Putamen (tissue), 1 donor: ENCODE measurements around the gene GALNT9.
"Not testable (repeated sequence)": the region's sequence is repeated elsewhere in the genome, so short reads cannot be mapped to it uniquely, and the experiment has no call there.

ENCODE experiments used
- DNase-seq: peaks from one replicate; pipeline ENCODE4 v3.0.0-alpha.2; 2016; ENCODE audit warnings: low spot score

GALNT9 gene

DNA sequence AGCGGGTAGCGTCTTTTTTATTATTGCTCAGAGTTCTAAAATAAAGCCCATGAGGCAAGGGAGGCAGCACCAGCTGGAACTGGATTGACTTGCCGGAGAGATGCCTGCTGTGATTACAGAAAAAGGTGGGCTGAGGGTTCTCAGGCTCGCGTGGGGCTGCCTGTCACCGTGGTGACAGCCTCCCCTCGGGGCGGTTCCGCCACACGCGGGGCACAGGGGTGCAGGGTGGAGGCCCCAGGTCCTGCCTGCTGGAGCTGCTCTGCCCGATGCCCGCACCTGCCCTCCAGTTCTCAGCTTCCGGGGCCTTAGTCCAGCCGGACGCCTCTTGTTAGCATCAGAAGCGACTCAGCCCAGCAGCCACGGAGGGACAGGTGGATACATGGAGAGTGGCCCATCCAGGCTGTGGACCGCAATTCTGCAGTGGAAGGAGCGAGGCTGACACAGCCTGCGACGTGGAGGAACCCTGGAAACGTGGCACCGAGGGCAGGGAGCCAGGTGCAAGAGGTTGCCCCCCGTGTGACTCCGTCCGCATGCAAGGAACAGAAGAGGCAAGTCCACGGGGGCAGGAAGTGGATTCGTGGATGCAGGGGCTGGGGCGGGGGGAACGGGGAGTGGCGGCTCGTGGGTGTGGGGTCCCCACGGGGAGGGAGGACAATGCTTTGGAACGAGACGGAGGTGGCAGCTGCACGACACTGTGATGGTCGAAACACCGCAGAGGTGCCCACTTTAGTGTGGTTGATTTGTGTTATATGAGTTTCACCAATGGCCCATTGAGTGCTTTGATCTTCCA lies 79.5 kb downstream of the GALNT9 start:
- DNase-seq: no peak

DNA sequence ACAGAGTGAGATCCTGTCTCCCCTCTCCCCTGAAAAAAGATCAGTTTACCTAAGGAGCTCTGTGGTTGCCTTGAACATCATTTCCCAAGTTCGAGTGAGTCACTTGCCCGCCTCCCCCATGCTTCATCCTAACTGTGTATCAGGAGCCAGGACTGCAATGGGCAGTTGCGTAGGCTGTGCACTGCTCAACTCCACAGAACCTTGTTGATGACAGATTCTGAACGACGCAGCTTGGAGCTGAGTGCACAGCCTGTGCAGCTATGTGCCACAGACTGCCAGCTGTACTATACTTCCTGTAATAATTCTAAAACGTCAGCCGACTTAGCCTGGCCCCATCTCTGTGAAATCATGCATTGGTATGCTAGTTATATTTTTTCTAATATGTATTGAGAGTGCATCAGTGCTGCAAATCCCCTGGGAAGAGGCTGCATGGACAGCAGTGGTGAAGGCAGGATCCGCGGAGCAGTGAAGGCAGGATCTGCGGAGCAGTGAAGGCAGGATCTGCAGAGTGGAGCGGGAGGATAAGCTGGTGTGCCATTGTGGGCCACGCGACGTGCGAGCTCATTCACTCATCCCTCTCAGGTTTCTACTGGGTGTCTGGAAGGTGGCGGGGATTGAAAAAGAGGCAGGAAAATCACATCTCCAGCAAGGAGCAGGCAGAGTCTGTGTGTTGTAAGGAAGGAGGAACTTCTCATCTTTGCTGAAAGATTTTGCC lies 80.8 kb downstream of the GALNT9 start:
- DNase-seq: no peak

DNA sequence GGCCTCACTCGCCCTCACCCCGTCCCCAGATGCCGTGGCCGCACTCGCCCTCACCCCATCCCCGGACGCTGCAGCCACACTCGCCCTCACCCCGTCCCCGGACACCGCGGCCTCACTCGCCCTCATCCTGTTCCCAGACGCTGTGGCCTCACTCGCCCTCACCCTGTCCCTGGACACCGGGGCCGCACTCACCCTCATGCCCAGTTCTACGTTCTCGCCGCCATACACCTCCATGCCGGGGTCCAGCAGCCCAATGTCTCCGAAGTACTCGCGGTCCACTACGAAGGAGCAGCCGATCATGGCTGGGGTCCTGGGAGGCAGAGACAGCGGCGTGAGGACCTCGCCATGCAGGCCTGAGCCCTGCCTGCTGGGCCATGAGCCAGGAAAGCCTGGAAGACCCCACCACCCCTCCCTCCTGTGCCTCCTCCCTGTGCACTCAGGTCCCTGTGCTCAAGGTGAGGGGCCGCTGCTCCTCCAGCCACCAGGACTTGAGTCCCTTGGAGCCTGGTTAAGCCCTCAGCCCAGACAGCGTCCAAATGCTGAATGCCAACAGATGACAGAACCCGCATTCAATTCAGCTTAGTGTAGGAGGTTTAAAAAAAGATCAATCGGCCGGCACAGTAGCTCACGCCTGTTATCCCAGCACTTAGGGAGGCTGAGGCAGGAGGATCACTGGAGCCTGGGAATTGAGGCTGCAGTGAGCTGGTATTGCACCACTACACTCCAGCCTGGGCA lies 81.5 kb downstream of the GALNT9 start:
- no peak for DNase-seq

DNA sequence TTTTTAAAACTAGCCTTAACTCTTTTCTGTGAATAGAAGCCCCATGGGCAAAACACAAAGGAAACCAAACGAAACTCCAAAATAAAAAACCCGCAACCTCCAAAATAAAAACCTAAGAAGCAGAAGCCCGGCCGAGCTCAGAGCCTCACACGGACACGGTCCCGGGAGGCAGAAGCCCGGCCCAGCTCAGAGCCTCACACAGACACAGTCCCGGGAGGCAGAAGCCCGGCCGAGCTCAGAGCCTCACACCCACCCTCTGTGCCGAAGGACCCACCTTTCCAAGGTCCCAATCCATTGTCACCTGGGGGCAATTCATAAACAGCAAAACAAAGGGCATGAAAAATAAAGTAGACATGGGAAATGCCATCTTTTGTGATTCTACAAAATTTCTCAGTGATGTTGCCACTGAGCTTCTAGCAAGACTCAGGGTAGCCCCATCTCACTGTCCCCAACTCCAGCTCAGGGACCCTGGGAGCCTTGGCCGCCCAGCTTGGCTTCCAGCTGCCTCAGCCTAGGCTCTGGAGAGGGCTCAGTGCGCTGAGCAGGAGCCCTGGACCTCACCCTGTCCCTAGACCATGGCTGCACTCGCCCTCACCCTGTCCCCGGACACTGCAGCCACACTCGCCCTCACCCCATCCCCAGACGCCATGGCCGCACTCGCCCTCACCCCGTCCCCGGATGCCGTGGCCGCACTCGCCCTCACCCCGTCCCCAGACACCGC lies 82.2 kb downstream of the GALNT9 start:
- no peak for DNase-seq

DNA sequence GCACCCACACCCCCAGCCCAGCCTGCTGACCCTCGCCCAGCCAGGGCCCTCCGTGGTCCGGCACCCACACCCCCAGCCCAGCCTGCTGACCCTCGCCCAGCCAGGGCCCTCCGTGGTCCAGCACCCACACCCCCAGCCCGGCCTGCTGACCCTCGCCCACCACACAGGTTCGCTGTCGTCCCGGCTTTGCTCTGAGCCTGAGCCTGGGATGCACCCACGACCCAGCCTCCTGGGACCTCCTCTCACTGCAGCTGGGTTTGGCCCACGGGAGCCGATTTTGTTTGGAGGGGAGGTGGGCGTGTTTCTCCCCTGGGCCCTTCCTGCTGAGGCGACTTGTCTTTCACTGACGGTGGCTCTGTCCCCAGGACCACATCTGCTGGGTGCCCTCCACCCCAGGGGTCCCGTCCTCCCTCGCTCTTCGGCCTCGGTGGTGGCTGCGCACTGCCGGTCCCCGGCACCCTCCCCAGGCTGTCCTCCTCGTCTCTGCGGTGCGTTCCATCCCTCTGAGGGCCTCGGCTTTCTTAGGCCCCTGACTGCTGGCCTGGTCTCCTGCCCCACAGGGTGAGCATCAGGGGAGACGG lies 83.8 kb downstream of the GALNT9 start:
- DNase-seq: no peak

DNA sequence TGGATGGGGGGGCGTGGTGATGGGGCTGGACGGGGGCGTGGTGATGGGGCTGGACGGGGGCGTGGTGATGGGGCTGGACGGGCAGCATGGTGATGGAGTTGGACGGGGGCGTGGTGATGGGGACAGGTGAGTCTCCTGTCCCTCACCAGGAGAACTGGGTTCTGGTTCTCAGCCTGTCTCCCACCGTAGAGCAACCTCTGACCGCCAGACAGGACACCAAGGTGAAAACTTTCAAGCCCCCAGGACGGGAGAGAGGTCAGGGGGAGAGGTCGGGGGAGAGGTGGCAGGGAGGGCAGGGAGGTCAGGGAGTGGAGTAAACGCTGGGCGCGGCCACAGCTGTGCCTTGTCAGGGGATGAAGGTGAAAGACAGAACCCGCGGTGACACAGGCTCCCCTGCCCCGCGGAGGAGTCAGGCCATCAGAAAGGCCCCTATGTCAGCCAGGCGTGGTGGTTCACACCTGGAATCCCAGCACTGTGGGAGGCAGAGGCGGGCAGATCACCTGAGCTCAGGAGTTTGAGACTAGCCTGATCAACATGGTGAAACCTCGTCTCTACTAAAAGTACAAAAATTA lies 84.6 kb downstream of the GALNT9 start:
- DNase-seq: no peak

DNA sequence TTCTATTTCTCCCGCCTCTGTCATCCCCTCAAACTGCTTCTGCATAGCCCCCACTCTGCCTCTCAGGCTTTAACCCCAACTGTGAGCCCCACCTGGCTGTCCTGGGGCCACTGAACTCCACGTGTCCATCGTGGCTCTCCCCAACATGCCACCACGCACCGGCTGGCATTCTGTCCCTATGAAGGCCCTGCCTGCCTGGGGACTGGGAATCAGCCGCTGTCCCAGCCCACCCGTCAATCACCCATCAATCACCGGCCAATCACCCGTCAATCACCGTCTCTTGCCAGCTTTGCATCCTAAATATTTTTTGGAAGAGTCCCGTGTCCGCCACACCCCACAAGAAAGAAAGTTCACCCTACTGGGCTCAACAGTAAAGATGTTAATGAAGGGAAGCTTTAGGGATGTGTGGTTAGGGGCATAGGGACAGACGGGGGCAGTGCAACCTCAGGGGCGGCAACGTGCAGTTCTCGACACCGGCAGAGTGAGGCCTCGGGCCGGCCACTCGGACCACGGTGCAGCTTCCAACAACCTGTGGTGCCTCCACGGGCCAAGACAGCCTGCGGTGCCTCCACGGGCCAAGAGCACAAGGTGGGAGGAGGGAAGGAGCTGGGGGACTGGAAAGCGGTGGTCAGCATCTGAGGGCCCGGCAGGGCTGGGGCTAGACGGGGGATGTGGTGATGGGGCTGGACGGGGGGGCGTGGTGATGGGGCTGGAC lies 85.6 kb downstream of the GALNT9 start:
- DNase-seq: no peak

DNA sequence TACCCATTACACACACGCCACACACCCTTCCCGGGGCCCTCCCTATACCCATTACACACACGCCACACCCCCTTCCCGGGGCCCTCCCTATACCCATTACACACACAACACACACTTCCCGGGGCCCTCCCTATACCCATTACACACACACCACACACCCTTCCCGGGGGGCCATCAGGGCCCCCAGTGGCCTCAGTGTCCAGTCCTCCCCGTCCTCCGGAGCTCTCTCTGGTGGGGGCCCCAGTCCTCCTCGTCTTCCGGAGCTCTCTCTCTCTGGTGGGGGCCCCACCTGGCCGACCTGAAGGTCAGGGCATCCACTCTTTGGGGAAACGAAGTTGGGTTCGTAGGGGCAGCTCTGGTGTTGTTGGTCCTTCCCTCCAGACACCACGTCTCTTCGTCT lies 86.2 kb downstream of the GALNT9 start:
- not testable (repeated sequence) for DNase-seq

DNA sequence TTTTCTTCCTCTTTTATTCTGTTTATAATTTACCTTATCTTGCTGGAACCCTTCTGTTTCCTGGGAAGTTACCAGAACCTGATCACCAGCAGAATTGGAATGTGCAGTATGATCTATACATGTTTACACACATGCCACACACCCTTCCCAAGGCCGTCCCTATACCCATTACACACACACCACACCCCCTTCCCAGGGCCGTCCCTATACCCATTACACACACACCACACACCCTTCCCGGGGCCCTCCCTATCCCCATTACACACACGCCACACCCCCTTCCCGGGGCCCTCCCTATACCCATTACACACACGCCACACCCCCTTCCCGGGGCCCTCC lies 88.8 kb downstream of the GALNT9 start:
- DNase-seq: not testable (repeated sequence)

DNA sequence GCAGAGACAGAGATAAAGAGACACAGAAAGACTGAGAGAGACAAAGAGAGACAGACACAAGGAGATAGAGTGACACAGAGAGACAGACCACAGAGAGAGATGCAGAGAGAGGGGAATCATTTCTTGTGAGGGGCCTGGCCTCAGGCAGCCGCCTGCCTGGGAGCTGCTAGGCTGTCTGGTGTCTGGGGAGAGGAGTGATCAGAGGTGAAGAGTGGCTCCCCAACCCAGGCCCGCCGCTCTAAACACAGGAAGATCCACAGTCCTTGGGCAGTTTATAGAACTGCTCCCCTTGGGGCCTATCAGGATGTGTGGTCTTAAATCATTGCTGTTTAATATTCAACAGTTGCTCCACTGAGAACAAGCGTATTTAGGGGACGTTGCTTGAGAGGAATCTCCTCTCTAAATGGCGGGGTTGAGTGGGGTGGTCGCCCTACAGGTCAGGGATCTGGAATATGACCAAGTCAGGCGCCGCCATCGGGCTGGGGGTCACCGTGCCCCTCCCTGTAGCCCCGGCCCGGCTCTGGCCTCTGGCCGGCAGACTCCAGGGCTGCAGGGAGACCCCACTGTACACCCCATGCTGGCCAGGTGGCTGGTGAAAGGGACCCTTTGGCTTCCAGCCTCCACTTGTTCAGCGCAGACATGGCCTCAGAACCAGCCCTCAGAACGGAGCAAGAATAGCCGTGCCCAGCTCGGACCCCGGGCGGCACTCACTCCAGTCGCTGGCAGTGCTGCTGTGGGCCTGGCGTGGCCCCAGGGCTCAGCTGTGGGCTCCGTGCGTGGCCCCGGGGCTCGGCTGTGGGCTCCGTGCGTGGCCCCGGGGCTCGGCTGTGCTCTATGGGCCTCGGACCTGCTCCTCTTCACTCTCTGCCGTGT lies 89.4 kb downstream of the GALNT9 start:
- no peak for DNase-seq

DNA sequence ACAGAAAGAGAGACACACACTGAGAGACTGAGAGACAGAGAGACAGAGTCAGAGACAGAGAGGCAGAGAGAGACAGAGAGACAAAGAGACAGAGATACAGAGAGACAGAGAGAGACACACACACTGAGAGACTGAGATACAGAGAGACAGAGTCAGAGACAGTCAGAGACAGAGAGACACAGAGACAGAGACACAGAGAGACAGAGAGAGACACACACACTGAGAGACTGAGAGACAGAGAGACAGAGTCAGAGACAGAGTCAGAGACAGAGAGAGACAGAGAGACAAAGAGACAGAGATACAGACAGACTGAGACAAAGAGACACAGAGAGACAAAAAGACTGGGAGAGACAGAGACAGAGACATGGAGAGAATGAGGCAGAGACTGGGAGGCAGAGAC lies 90.0 kb downstream of the GALNT9 start:
- no peak for DNase-seq

DNA sequence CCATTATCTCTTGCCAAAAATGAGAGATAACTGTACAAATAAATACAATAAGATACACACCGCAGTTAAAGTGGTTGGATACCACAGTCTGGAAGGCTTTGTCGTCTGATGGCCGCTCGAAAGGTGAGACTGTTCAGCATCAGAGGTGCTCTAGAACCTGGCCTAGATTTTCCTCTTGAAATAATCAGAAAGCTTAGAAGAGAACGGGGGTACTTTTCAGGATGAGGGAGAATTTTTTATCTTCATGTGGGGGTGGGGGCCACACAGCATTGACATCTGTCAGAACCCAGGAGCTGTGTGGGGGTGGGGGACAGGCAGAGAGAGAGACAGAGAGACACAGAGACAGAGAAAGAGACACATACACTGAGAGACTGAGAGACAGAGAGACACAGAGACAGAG lies 90.5 kb downstream of the GALNT9 start:
- no peak for DNase-seq

DNA sequence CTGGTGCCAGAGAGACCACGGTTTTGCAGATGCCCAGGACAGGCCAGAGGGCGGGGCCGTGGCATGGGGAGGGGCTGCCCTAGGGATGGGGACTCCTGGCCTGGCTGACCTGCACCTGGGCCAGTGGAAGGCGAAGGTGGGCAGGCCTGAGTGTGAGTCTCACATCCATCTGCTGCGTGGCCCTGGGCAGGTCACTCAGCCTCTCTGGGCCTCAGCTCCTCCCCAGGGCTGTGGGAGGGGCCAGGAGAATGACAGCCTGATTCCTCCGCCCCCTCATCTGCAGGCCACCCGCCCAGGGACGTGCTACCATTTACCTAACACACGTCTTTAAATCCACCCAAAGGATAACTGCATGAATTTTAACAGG lies 90.9 kb downstream of the GALNT9 start:
- DNase-seq: no peak

DNA sequence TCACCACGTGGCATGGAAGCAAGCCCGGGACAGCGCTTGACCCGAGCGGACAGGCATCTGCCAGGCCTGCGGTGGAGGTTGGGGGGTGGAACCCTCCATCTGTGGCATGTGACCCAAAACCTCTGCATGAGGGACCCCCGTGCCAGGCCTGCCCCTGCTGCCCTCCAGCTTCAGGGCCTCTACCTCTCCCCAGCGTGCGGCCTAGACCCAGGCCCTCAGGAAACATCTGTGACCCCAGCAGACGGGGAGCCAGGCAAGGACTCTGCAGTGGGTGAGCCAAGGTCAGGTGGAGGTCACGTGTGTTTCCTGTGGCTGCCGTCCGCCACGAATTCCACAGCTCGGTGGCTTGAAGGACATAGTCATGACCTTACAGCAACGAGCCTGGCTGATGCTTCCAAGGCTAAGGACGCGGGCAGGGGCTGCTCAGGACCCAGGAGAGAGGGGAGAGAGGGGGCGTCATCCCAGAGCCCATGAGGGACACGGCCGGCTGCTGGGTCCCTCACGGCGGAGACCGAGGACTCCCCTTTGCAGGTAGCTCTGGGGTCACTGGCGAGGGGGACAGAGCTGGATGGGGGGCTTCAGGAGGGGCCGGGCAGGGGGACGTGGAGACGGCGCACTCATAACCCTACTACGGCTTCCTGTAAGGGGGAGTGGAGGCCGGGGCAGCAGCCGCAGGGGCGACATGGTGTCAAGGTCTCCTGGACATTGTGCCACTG lies 91.5 kb downstream of the GALNT9 start:
- no peak for DNase-seq

DNA sequence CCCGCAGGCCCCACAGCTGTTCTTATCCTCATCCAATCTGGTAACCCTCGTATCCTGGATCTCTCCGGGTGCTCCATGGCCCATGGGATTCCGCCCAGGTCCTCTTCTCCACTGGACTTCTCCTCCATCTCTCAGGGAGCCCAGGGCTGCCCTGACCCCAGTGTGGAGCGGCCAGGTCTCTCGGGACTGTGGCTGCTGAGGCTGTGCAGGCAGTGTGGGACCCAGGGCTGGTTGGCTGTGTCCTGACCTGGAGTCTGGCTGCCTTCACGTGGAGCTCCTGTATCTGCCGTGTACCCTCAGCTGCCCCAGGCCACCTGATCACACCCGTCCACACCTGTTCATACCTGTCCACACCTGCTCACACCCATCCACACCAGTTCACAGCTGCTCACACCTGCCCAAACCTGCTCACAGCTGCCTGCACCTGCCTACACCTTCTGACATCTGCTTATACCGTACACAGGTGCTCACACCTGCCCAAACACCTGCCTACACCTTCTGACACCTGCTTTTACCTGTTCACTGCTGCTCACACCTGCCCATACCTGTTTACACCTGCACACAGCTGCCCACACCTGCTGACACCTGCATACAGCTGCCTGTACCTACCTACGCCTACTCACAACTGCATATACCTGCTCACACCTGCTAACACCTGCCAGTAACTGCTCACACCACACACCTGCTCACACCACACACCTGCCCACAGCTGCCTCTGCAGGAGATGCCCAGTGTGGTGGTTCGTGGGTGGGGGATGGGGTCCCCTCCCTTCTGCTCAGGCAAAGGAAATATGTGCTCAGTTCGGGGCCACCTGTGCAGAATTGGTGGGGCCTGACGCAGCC lies 92.2 kb downstream of the GALNT9 start:
- no peak for DNase-seq

DNA sequence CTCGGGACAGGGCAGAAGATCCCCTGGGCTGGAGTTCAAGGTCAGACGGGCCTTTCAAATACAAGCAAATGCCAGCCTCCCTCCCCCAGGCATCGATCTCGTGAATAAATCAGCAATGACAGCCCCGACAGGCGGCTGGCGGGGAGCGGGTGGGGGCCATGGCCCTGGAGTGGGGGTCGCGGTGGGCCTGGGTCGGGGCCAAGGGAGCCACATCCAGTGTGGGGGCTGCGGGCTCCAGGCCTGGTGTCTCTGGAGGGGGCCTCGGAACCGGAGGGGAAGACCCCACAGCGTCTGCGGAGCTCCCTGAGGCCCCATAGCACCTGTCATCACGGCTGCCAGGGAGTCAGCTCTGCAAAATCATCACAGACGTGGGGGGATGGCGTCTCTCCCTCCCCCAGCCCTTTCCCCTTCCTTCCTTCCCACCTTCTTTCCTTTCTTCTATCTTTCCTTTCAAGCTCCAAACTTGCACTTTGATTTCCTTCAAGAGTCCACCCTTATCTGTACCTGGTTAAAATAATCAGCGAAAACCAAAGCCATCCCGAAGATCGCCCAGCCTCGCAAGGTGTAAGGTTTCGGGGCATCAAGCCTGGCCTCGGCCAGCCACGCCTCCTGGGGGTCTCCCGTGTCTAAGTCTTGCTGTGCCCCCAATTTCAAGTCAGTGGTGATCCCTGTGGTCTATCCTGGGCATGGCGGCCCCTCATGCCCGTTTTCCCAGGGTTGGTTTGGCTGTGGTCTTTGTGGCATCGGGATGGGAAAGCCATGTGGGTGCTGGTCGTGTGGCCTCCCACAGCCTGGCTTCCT lies 93.1 kb downstream of the GALNT9 start:
- no peak for DNase-seq

DNA sequence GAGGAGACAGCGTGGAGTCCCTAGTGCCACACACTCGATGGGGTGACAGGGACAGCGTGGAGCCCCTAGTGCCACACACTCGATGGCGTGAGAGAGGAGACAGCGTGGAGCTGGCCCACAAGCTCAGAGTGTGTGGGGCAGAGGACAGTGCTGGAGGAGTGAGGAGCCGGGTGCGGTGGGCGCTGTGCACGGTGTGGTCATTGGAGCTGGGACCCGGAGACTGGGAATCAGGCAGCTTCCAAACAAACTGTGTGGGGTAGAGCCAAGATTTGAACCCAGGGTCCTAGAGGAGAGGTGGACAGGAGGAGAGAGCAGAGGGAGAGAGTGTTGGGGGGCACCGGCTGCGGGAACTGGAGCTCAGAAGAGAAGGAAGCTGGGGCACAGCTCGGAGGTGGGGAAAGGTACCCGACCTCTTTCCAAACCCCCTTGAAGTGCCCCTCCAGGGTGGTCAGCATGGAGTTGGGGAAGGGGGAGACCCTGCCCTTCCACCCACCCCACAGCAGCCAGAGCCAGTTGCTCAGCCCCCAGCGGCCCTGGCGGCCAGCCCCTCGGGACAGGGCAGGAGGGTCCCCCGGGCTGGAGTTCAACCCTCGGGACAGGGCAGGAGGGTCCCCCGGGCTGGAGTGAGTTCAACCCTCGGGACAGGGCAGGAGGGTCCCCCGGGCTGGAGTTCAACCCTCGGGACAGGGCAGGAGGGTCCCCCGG lies 94.1 kb downstream of the GALNT9 start:
- DNase-seq: no peak
